Body of pancreas (tissue), 4 donors: ENCODE data around the gene POGLUT3. TPM values are rescaled to one million over a fixed set of nuclear protein-coding genes. Genes with fewer than 3 reads are reported as not detected.

Source experiments
- ATAC-seq: fragments of 150-250 bp; one replicate; pipeline ENCODE4 v1.9.1; 2016
- DNase-seq, 4 donors: peaks; one replicate each; pipeline ENCODE4 v3.0.0-alpha.2; 2019
- H3K27ac ChIP-seq, 4 donors: fragments of 200-600 bp; sonication (generic); 1 replicate in 3 of 4; 2 replicates in 1 of 4; pipeline versions ENCODE4 v1.5.1 to v1.6.1; 2016 to 2019; ENCODE audit warnings: mild to moderate bottlenecking in 1 of 4, mixed read lengths in 1 of 4, moderate library complexity in 1 of 4
- H3K27me3 ChIP-seq, 2 donors: fragments of 200-600 bp; sonication (generic); one replicate each; pipeline ENCODE4 v1.6.0; 2016; ENCODE audit warnings: mild to moderate bottlenecking in 1 of 2
- H3K36me3 ChIP-seq, 2 donors: fragments of 200-600 bp; sonication (generic); replicated peaks in 1 of 2; 2 replicates each; pipeline ENCODE4 v1.5.1; 2016; ENCODE audit warnings: low read depth in 2 of 2; ENCODE audit not compliant: insufficient read depth in 1 of 2
- H3K4me1 ChIP-seq: fragments of 200-600 bp; sonication (generic); one replicate; pipeline ENCODE4 v1.6.0; 2016
- H3K4me3 ChIP-seq, 2 donors: fragments of 200-600 bp; sonication (generic); 1 replicate in 1 of 2; 2 replicates in 1 of 2; pipeline ENCODE4 v1.5.1; 2016 to 2019
- H3K9me3 ChIP-seq, 3 donors: fragments of 200-600 bp; sonication (generic); 1 replicate in 2 of 3; 2 replicates in 1 of 3; pipeline ENCODE4 v1.5.1; 2016
- POLR2A ChIP-seq, 3 donors: fragments of 450-650 bp; IDR thresholded peaks; one replicate each; pipeline ENCODE4 v1.6.1; 2016; ENCODE audit warnings: antibody characterized with exemption in 3 of 3, mild to moderate bottlenecking in 2 of 3
- WGBS, 2 donors: methylation state at CpG; one replicate each; pipeline ENCODE4 v1.1.5; 2017; 5-methylcytosine and 5-hydroxymethylcytosine counted together
- intact Hi-C: fragments of 100-400 bp; cut with DNase I; formaldehyde crosslinking; loops from one replicate; pipeline ENCODE4 v1.15.1; 2023
- total RNA-seq, 2 donors: library from RNA; depleted of rRNA; stranded (reverse); fragments of >200 nt; gene quantifications; one replicate each; pipeline ENCODE4 v1.1.0, GENCODE V29; 2016
- TF ChIP-seq, protein P1 (sequence below), 7 experiments: fragments of 450-650 bp in 4 of 7; fragments of 200-600 bp in 3 of 7; sonication (generic) in 3 of 7; IDR thresholded peaks; one replicate each; pipeline ENCODE4 v1.5.1; 2016 to 2019; ENCODE audit warnings: antibody characterized with exemption in 7 of 7

Gene POGLUT3
- total RNA-seq, 2 donors from 2014 or later = 9.6 to 9.9 TPM

DNA sequence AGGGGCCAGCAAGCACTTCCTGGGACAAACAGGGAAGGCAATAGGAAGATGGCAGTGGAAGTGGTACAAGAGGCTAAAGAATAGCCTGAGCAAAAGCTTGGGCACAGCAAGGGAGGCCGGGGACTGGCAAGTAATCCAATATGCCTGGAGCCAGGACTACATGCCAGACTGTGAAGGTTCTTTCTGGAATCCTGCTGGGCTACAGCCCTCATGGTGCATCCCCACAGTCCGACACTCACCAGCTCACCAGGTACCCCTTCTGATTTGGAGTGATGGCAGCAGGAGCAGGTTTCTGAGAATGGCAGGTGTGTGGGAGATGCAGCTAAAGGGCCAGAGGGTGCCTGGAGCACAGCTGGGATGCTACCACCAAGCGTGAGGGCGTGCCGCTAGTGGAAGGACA lies 32.2 kb upstream of the POGLUT3 start:
- WGBS, 2 donors = 96 to 97% methylated on average over 5 of the region's 5 CpGs
- Histone ChIP-seq H3K9me3 (no peaks in the 10 kb centered on the region), H3K4me1 (no peaks in the 10 kb centered on the region), H3K4me3 (no peak overlapping the region), H3K36me3 (no peaks in the 10 kb centered on the region), H3K27ac (no peak overlapping the region), H3K27me3 (no peaks in the 10 kb centered on the region)
- ATAC-seq = no peak
- no peak for TF ChIP-seq POLR2A (IDR thresholded peaks at IDR 0.05)
- no peak for DNase-seq
- intact Hi-C loops = no loop called here

- H3K27me3 ChIP-seq = no peaks in the 10 kb centered on the region
- 86 to 89% methylated on average over 6 of the region's 6 CpGs for WGBS, 2 donors
- TF ChIP-seq POLR2A (IDR thresholded peaks at IDR 0.05) = no peak
- TF ChIP-seq, protein P1, sequence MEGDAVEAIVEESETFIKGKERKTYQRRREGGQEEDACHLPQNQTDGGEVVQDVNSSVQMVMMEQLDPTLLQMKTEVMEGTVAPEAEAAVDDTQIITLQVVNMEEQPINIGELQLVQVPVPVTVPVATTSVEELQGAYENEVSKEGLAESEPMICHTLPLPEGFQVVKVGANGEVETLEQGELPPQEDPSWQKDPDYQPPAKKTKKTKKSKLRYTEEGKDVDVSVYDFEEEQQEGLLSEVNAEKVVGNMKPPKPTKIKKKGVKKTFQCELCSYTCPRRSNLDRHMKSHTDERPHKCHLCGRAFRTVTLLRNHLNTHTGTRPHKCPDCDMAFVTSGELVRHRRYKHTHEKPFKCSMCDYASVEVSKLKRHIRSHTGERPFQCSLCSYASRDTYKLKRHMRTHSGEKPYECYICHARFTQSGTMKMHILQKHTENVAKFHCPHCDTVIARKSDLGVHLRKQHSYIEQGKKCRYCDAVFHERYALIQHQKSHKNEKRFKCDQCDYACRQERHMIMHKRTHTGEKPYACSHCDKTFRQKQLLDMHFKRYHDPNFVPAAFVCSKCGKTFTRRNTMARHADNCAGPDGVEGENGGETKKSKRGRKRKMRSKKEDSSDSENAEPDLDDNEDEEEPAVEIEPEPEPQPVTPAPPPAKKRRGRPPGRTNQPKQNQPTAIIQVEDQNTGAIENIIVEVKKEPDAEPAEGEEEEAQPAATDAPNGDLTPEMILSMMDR (IDR thresholded peaks at IDR 0.05) = no peak
- no peaks in the 10 kb centered on the region for H3K36me3 ChIP-seq
- H3K4me3 ChIP-seq = no peak overlapping the region
- H3K4me1 ChIP-seq = no peaks in the 10 kb centered on the region
- intact Hi-C loops = no loop called here
- ATAC-seq = no peak
- DNase-seq = no peak
- H3K9me3 ChIP-seq = no peaks in the 10 kb centered on the region
- no peak overlapping the region for H3K27ac ChIP-seq
Observed at GRCh38 chr11:108527382-108527781, 29.2 kb upstream of the POGLUT3 start.

- no peak overlapping the region for H3K4me3 ChIP-seq
- DNase-seq = no peak
- intact Hi-C loops = no loop called here
Observed at GRCh38 chr11:108525161-108525560, 27.0 kb upstream of the POGLUT3 start.

GRCh38 chr11:108524422-108524821 lies 26.2 kb upstream of the POGLUT3 start:
- ATAC-seq (no peak), DNase-seq (no peak)
- H3K4me1 ChIP-seq = no peaks in the 10 kb centered on the region
- no peak for TF ChIP-seq POLR2A (IDR thresholded peaks at IDR 0.05)
- TF ChIP-seq, protein P1 (IDR thresholded peaks at IDR 0.05) = no peak
- H3K27me3 ChIP-seq = no peaks in the 10 kb centered on the region
- intact Hi-C loops = no loop called here
- H3K9me3 ChIP-seq = no peaks in the 10 kb centered on the region
- no peaks in the 10 kb centered on the region for H3K36me3 ChIP-seq
- no peak overlapping the region for H3K4me3 ChIP-seq
- H3K27ac ChIP-seq = no peak overlapping the region

More at GRCh38 chr11:108525161-108525560, 27.0 kb upstream of the POGLUT3 start:
- TF ChIP-seq POLR2A (IDR thresholded peaks at IDR 0.05) = no peak
- TF ChIP-seq, protein P1 (IDR thresholded peaks at IDR 0.05) = no peak
- no peaks in the 10 kb centered on the region for H3K27me3 ChIP-seq
- H3K36me3 ChIP-seq = no peaks in the 10 kb centered on the region
- 92% methylated on average over 1 of the region's 1 CpG for WGBS, 2 donors
- H3K9me3 ChIP-seq = no peaks in the 10 kb centered on the region
- ATAC-seq = no peak
- H3K27ac ChIP-seq = no peak overlapping the region
- no peaks in the 10 kb centered on the region for H3K4me1 ChIP-seq

GRCh38 chr11:108522318-108522717 lies 24.1 kb upstream of the POGLUT3 start:
- Histone ChIP-seq H3K9me3 (no peaks in the 10 kb centered on the region), H3K4me1 (no peaks in the 10 kb centered on the region), H3K27ac (no peak overlapping the region), H3K4me3 (no peak overlapping the region), H3K27me3 (no peaks in the 10 kb centered on the region), H3K36me3 (peaks cover 0 to 3% of the 10 kb centered on the region in 2 donors)
- 81 to 86% methylated on average over 1 of the region's 1 CpG for WGBS, 2 donors
- DNase-seq (no peak), ATAC-seq (no peak)
- TF ChIP-seq, protein P1 (IDR thresholded peaks at IDR 0.05) = no peak
- no peak for TF ChIP-seq POLR2A (IDR thresholded peaks at IDR 0.05)
- intact Hi-C loops = no loop called here
